SJCRH30 (cell line): ENCODE measurements around the gene MAEL. TPM values are rescaled to one million over a fixed set of nuclear protein-coding genes. Genes with fewer than 3 reads are reported as not detected.

Experiments
- DNase-seq, 2 experiments: peaks; one replicate each; pipeline ENCODE4 v3.0.0-alpha.2; 2015 to 2020
- H3K27ac ChIP-seq: fragments of 250-450 bp; sonication (Bioruptor Pico); 2 replicates; pipeline ENCODE4 v1.5.1; 2020; ENCODE audit warnings: mild to moderate bottlenecking, moderate library complexity
- H3K27me3 ChIP-seq: fragments of 250-450 bp; sonication (Bioruptor Pico); 2 replicates; pipeline ENCODE4 v1.5.1; 2020; ENCODE audit warnings: mild to moderate bottlenecking, moderate library complexity
- H3K36me3 ChIP-seq: fragments of 250-450 bp; sonication (Bioruptor Pico); 2 replicates; pipeline ENCODE4 v1.5.1; 2020; ENCODE audit warnings: mild to moderate bottlenecking, moderate library complexity
- H3K4me1 ChIP-seq: fragments of 250-450 bp; sonication (Bioruptor Pico); 2 replicates; pipeline ENCODE4 v1.5.1; 2020; ENCODE audit warnings: mild to moderate bottlenecking, moderate library complexity
- H3K4me3 ChIP-seq: fragments of 250-450 bp; sonication (Bioruptor Pico); 2 replicates; pipeline ENCODE4 v1.5.1; 2020; ENCODE audit warnings: mild to moderate bottlenecking, moderate library complexity
- H3K9me3 ChIP-seq: fragments of 250-450 bp; sonication (Bioruptor Pico); replicated peaks from 2 replicates; pipeline ENCODE4 v1.5.1; 2020; ENCODE audit warnings: mild to moderate bottlenecking, moderate library complexity
- total RNA-seq: library from RNA; depleted of rRNA; stranded (reverse); fragments of >200 nt; shearing (Covaris generic); gene quantifications from 2 replicates; pipeline ENCODE4 v1.2.3, GENCODE V29; 2014; rRNA removed

MAEL gene
- total RNA-seq, 1 experiment from 2014 or later = not detected

- DNase-seq = peak; percentile 33 to 60
- no peaks in the 10 kb centered on the region for H3K36me3 ChIP-seq
- H3K27me3 ChIP-seq = no peaks in the 10 kb centered on the region
- no peaks in the 10 kb centered on the region for H3K4me1 ChIP-seq
- no peaks in the 10 kb centered on the region for H3K9me3 ChIP-seq
- no peak overlapping the region for H3K27ac ChIP-seq
- H3K4me3 ChIP-seq = no peak overlapping the region
These were observed 68.2 kb downstream of the MAEL start for GRCh38 chr1:167057241-167057688.

GRCh38 chr1:167059045-167059808, 70.1 kb downstream of the MAEL start:
- no peaks in the 10 kb centered on the region for H3K36me3 ChIP-seq
- H3K4me3 ChIP-seq = 0 out of 2 replicates have a peak overlapping the region, but pooled peaks have one; percentile 11
- no peak overlapping the region for H3K27ac ChIP-seq
- DNase-seq = peak; percentile 53 to 84
- H3K9me3 ChIP-seq = no peaks in the 10 kb centered on the region
- H3K4me1 ChIP-seq = no peaks in the 10 kb centered on the region
- no peaks in the 10 kb centered on the region for H3K27me3 ChIP-seq

- Histone ChIP-seq H3K9me3 (no peaks in the 10 kb centered on the region), H3K27ac (no peak overlapping the region), H3K27me3 (no peaks in the 10 kb centered on the region), H3K4me3 (no peak overlapping the region), H3K36me3 (no peaks in the 10 kb centered on the region), H3K4me1 (no peaks in the 10 kb centered on the region)
- DNase-seq = no peak
These were observed 70.7 kb downstream of the MAEL start for GRCh38 chr1:167059809-167060107.

DNA sequence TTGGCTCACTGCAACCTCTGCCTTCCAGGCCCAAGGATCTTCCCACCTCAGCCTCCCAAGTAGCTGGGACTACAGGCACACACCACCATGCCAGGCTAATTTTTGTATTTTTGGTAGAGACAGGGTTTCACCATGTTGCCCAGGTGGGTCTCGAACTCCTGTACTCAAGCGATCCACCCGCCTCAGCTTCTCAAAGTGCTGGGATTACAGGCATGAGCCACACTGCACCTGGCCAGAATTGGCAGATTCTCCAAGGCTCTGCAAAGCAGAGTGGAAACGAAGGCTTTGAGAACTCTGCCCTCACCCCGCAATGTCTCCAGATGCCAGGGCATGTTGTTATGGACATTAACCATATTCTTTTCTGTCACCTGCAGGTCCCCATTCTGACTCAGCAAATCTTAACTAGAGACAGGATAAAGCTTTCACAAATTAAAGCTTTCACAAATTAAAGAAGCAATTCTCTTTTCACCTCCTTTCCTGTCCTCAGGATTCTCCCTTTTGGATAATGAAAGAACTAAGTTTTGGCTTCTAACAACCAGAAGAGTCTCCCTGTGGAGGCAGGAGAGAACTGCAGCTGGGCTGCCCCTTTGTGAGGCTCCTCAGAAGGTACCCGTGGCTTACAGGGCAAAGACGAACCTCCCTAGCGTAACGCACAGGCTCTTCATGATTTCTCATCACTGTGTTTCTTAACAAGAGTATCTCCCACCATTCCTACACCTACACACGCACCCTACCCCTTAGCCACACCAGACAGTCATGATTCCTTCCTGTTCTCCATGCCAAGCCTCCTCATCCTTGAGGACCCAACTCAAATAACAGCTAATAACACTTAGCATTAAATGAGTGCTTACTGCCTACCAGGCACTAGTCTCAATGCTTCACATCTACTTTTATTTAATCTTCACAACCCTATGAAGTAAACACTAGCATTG, 71.3 kb downstream of the MAEL start:
- Histone ChIP-seq H3K4me1 (no peaks in the 10 kb centered on the region), H3K36me3 (no peaks in the 10 kb centered on the region), H3K27ac (no peak overlapping the region), H3K27me3 (no peaks in the 10 kb centered on the region), H3K4me3 (no peak overlapping the region), H3K9me3 (no peaks in the 10 kb centered on the region)
- DNase-seq = no peak

DNA sequence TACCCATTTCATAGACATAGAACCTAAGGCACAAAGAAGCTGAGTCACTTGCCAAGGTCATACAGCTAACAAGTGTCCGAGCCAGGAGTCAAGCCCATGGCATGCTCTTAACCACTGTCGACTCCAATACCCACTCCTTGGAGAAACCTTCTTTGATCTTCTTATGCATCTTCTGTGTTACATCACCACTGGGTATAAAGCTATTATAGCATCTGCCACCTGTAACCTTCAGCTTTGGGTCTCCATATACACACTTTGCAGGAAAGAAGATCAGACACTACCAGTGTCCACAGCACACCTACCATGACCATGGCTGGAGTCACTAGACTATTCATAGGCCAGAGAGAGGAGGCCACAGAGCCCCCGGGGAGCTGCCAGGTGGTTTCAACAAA, 72.0 kb downstream of the MAEL start:
- no peak overlapping the region for H3K4me3 ChIP-seq
- H3K9me3 ChIP-seq = no peaks in the 10 kb centered on the region
- H3K27ac ChIP-seq = no peak overlapping the region
- no peaks in the 10 kb centered on the region for H3K4me1 ChIP-seq
- H3K36me3 ChIP-seq = no peaks in the 10 kb centered on the region
- DNase-seq = no peak
- H3K27me3 ChIP-seq = no peaks in the 10 kb centered on the region

DNA sequence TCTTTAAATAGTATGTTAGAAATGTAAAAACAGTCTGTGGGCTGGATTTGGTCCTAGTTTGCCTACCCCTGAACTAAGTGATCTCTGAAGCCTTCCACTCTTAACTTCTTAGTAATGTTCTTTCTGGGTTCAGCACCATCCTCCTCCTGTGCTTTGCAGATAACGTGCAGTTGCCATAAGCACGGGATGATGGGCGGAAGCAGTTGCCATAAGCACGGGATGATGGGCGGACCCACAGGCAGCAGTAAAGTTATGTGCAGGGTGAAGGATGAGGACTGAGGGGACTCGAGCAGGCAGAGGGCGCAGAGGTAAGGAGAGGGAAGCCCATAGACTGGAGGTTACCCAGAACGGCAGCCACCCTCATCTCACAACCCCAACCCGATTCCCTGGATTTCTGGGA, 75.5 kb downstream of the MAEL start:
- DNase-seq = peak; percentile 57 to 63
- Histone ChIP-seq H3K27ac (no peak overlapping the region), H3K27me3 (no peaks in the 10 kb centered on the region), H3K9me3 (no peaks in the 10 kb centered on the region), H3K4me3 (no peak overlapping the region), H3K36me3 (no peaks in the 10 kb centered on the region), H3K4me1 (no peaks in the 10 kb centered on the region)

DNA sequence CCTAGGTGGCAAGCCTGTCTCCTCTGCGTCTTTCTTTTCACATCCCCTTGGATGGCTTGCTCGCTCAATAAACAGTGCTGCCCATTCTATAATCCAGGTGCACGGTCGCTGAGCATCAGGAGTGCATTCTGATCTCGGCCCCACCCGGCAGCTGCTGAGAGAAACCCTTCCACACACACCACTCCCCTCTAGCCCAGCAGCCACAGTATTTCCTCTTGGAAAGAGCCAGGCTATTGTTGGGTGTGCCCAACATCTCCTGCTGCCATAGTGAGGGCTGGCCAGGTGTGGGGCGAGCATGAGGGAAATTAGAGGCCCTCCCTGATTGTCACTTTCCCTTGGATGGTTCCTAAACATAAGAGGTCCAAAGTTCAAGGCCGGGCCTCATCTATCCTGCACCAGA, 76.4 kb downstream of the MAEL start:
- Histone ChIP-seq H3K4me1 (no peaks in the 10 kb centered on the region), H3K27ac (no peak overlapping the region), H3K9me3 (no peaks in the 10 kb centered on the region), H3K4me3 (no peak overlapping the region), H3K27me3 (no peaks in the 10 kb centered on the region), H3K36me3 (no peaks in the 10 kb centered on the region)
- no peak for DNase-seq

DNA sequence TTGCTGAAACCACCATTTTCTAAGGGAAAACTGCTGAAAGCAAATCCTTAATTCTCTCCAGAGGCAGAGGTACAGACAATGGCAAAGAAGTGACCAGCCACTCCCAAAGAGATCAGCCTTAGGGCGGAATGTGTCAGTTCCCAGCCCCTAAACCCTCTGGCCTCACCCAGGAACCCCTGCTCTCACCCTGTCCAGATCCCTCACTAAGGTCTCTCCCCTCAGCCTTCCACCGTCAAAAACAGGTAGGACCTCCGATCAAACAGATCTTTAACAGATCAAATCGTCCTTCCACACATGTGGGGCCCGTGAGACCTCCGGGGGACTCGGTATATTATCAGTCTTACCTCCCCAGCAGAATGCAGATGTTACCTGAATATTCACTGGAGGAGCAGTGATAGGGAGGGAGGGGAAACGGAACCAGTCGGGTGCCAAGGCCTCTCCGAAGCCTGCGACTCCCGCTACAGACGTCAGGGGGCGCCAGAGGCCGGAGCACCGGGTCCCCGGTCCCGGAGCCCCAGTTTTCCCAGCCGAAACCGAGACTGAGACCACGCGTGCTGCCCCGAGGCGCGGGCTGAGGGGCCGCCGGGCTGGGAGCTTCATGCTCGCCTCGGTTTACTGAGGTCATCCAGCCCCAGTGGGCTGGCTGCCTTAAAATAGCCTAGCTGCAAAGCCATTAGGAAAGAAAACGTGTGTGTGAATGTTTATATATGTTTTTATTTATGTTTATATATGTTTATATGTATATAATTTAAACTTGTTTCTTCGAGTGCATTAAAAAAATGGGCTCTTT, 77.4 kb downstream of the MAEL start:
- Histone ChIP-seq H3K36me3 (no peaks in the 10 kb centered on the region), H3K27me3 (no peaks in the 10 kb centered on the region), H3K27ac (no peak overlapping the region), H3K9me3 (no peaks in the 10 kb centered on the region), H3K4me3 (peak overlapping the region; percentile 27), H3K4me1 (no peaks in the 10 kb centered on the region)
- DNase-seq = peak; percentile 75 to 84

DNA sequence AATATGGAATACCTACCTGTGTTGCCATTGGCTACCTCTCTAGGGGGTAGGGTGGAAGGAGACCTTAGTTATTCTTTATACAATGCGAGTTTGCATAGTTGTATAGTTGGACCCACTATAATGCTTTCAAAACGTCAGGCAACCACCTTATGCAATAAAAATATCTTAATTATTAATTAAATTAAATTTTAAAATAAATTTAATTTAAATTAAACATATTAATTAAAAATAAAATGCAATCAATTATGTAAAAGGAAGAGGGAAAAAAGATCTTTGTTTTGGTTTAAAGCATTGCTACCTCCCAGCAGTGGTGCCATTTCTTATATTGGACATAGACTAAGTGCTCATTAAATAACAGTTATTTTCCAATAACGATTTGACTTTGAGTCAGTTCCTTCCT, 78.8 kb downstream of the MAEL start:
- no peaks in the 10 kb centered on the region for H3K9me3 ChIP-seq
- H3K27me3 ChIP-seq = no peaks in the 10 kb centered on the region
- H3K4me3 ChIP-seq = no peak overlapping the region
- DNase-seq = no peak
- H3K4me1 ChIP-seq = no peaks in the 10 kb centered on the region
- H3K36me3 ChIP-seq = no peaks in the 10 kb centered on the region
- no peak overlapping the region for H3K27ac ChIP-seq

GRCh38 chr1:167068761-167069160, 79.7 kb downstream of the MAEL start:
- Histone ChIP-seq H3K27ac (no peak overlapping the region), H3K36me3 (no peaks in the 10 kb centered on the region), H3K4me1 (no peaks in the 10 kb centered on the region), H3K9me3 (no peaks in the 10 kb centered on the region), H3K27me3 (no peaks in the 10 kb centered on the region), H3K4me3 (no peak overlapping the region)
- no peak for DNase-seq

DNA sequence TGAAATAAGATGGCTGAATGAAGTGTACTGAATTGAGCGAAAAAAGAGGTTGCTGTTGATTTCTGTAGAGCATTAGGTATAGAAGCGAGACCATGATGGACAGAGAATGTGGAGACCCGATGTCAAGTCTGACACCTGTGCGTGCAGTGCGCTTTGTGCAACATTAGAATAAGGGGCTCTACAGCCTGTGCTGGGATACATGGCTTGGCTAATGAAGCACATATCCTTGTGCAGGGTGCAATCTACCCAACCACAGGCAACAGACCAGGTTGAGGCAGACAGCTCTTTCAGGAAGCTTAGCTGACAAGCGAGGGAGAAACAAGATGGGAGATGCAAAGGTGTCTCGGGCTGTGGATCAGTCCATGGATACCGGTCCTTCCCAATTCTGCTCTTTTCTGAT, 82.2 kb downstream of the MAEL start:
- Histone ChIP-seq H3K4me3 (no peak overlapping the region), H3K27ac (no peak overlapping the region), H3K4me1 (no peaks in the 10 kb centered on the region), H3K27me3 (no peaks in the 10 kb centered on the region), H3K36me3 (no peaks in the 10 kb centered on the region), H3K9me3 (no peaks in the 10 kb centered on the region)
- DNase-seq = no peak

Other genes starting within 250 kb of the MAEL start
- gene POGK, start 149.8 kb upstream of the MAEL start, total RNA-seq = 27.1 and 27.2 TPM in 2 replicates
- 14.1 and 15.9 TPM in 2 replicates for gene TADA1, start 113.0 kb upstream of the MAEL start, total RNA-seq
- 0.69 and 0.91 TPM in 2 replicates for gene ILDR2, start 13.7 kb upstream of the MAEL start, total RNA-seq
- gene GPA33, start 101.1 kb downstream of the MAEL start, total RNA-seq = 0.14 and 0.23 TPM in 2 replicates
- gene STYXL2, start 104.8 kb downstream of the MAEL start, total RNA-seq = 6.8 and 7.1 TPM in 2 replicates
- 16.6 and 16.8 TPM in 2 replicates for gene POU2F1, start 231.6 kb downstream of the MAEL start, total RNA-seq